Dermis microvascular lymphatic vessel endothelial cell (primary cell): ENCODE results near the gene ADRA2B. TPM values are rescaled to one million over a fixed set of nuclear protein-coding genes. Genes with fewer than 3 reads are reported as not detected.

Experiments
- DNase-seq, 2 donors: peaks; one replicate each; pipeline versions ENCODE4 v3.0.0 to v3.0.0-alpha.2; 2010; ENCODE audit warnings: low read depth in 2 of 2
- total RNA-seq: library from RNA; depleted of rRNA; stranded (reverse); fragments of >200 nt; gene quantifications from 2 replicates; pipeline ENCODE4 v1.2.1, GENCODE V29; 2014

The ADRA2B gene
- total RNA-seq, 1 donor from 2014 or later = under 0.01 TPM

- DNase-seq = peak in 1 of 2 donors; percentile 51
These were observed 22.1 kb upstream of the ADRA2B start, which contains the start of gene ASTL for GRCh38 chr2:96138179-96139145. Gene ASTL (minus strand): TSS chr2:96138502. CDS start chr2:96138436, 66 bp downstream.

DNA sequence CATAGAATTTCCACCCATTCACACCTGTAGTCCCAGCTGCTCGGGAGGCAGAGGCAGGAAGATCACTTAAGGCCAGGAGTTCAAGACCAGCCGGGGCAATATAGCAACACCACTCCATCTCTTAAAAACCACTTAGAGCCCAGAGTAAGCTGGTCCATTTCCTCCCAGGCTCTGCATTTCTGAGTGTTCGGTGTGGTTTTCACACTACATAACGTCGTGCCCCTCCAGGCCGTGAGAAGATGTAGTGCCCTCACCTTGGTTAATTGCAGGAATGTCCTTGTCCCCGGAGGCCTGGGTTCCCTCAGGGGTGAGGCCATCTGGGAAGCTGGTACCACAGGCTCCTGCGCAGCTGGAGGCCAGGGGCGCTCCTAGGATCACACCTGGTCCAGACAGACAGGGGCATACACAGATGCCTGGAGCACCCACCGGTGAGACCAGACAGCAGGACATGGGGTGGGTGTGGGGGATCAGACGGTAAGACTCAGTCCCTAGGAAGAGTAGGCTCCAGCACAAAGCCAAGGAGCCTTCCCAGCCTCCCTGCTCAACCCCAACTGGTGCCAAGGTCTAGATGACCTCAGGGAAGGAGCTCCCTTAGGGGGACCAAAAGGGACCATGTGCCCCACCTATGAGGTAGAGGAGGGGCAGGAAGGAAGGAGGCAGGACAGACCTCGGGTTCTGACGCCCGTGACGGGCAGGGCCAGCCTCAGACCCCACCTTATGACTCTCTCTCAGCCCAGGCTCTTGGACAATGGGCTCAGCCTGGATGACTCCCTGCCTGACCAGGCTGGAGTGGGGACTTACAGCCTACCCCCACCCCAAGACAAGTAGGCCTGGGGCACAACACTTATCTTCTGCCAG is 21.2 kb upstream of the ADRA2B start:
- DNase-seq = no peak

GRCh38 chr2:96136129-96136720 is 19.9 kb upstream of the ADRA2B start:
- no peak for DNase-seq

GRCh38 chr2:96135621-96136020 is 19.2 kb upstream of the ADRA2B start:
- no peak for DNase-seq

- DNase-seq = no peak
These were observed 18.8 kb upstream of the ADRA2B start for GRCh38 chr2:96135171-96135570.

GRCh38 chr2:96134421-96134820 is 18.1 kb upstream of the ADRA2B start:
- no peak for DNase-seq

DNA sequence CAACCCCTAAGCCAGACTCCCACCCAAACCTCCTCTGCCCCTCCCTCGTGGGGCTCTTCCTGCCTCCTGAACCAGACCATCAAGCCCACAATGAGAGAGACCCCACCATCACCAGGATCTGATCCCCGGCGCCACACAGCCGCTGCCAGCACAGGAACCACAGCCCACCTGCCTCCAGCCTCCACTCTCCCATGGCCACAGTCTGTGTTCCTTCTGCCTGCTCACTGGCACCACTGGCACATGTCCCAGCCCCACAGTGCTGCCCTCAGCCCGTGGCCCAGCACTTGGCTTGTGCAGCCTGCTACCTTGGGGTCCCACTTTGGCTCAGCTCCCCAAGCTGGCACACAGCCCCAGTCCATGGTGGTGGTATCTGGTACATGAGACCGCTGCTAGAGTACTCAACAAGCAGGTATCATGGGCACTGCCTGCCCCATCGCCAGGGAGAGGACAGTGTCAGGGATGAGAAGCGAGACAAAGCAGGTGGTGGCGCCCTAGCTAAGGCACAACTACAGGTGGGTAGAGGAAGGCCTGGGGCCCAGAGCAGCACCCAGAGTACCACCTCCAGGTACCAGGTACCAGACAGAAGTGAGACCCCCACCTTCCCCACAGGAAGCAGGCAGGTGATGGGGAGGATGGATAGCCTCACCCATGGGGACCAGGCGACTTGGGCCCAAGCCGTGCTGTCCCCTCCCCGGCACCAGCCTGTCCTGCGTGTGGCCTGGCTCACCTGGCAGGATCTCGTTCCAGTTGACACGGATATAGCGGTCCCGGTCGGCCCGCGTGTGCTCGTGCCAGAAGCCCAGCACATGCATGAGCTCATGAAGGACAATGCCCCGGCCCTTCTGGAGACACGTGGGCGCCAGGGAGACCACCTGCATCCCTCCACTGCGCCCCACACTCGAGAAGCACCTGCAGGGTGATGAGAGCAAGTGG is 15.7 kb upstream of the ADRA2B start:
- no peak for DNase-seq

DNA sequence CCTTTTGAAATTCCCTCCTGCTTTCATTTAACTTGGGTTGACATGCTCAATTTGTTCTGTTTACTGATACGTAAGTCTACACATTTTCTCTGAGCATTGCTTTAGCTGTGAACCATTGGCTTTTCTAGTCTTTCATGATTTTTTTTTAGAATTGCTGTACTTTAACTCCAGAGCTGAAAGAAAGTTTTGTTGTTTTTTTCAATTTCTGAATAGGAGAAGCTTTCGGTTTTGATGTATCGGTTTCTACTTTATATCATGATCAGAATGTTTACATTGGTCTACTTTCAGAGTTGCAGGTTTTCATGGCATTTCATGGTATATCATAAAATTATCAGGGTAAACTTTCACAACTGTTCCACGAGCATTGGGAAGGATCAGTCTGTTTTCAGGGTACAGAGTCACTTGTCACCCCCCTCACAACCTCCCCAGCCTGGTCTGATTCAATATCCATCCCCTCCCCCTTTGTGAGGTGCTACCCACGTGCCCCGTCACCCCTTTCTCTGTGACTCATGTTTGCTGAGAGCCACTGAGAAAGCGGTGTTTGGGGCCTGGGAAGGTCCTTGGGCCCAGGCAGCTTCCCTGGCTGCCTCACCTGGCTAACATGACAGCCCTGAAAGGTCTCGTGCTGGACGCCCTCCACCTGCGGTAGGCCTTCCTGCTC is 14.9 kb upstream of the ADRA2B start:
- no peak for DNase-seq

DNA sequence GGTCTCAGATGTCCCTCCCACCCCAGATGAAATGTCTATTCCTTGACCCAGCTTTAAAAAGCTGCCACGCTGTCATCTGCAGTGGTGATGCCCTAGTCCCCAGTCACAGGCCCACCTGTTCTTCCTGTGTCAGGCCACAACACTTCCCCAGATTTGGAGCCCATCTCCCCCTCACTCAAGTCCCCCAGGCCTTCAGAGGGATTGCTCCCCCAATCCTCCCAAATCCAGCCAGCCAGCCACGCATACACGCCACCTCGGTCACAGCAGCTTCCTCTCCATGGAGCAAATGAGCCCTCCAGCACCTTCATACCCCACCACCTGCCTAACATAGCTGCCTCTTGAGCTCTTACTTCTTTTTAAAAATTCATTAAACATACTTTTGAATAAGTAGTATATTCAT is 14.1 kb upstream of the ADRA2B start:
- DNase-seq = no peak

GRCh38 chr2:96129528-96130120 is 13.3 kb upstream of the ADRA2B start:
- DNase-seq = no peak

DNA sequence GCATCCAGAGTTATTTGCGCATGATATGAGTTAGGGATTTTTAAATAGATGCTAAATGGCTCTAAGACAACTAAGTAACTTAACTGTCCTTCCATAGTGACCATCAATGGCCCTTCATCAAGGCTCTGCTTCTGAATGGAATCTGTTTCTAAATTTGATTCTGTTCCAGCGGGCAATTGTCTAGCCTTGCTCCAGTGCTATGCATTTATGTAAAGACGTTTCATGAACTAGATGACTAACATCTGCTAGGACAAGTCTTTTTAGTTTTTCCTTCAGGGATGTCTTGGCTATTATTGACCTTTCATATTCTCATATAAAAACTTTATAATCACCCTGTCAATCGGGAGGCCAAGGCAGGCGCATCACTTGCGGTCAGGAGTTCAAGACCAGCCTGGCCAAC is 12.1 kb upstream of the ADRA2B start:
- no peak for DNase-seq

GRCh38 chr2:96124406-96125265 is 8.3 kb upstream of the ADRA2B start:
- DNase-seq = no peak

- DNase-seq = no peak
These were observed 7.6 kb upstream of the ADRA2B start for GRCh38 chr2:96123936-96124335.

- no peak for DNase-seq
These were observed 6.9 kb upstream of the ADRA2B start for GRCh38 chr2:96123290-96123689.

GRCh38 chr2:96122391-96122790 is 6.0 kb upstream of the ADRA2B start:
- DNase-seq = no peak

DNA sequence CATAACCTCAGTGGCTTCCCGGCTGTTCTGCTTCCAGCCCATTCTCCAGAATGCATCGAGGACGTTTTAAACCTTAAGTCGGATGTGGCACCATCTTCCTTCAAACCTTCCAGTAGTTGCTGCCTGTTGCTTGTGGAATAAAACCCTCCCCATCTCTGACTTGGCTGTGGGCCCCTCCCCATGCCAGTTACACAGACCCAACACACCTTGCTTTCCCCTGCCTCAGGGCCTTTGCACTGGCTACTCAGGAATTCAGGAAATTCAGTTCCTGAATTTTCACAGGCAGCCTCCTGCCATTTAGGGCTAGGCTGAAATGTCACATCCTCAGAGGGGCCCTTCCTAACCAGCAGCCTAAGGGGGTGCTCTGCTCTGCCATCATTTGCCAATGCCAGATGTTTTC is 5.0 kb upstream of the ADRA2B start:
- no peak for DNase-seq

DNA sequence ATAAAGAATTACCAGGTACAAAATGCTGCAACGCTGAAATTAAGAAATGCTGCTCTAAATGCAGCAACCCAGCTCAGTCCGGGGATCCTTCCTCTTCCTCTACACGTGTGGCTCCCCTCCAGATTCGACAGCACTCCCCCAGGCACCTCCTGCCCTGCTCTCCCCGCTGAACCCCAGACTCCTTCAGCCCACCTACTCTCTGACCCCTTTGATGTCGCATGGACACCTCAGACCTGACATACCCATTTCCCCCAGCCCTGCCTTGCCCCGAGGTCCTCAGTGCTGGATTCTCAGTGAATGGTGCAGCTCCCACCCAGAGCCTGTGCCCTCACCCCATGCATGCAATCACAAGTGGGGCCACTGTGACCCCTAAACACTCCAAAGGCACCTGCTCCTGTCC is 4.6 kb upstream of the ADRA2B start:
- DNase-seq = no peak

DNA sequence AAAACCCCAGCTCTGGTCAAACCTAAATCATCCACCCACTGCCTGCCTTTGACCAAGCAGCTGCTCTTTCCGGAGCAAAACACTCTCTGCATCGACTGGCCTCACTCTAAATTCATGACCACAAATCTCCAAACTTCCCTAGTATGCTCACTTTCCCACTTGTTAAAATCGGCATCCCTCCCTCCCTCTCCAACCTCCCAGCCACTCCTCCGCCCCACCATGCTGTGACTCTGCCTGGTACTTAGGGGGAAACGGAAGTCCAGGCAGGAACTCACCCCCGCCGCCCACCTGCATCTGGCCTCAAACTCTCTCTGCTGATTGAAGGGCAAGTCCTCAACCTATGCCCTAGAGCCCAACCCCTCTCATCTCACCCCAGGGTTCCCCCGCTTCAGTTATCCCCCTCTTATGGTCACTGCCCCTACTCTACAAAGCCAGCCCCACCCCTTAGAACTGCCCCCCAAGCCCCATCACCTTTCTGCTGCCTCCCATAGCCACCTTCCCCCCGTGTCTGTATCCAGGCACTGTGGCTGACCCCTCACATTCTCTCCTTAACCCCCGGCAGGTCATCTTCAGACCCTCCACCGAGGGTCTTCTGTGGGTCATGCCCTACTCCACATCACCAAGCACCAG is 3.8 kb upstream of the ADRA2B start:
- DNase-seq = no peak
